Right lobe of liver (tissue), 4 donors: Measurements from ENCODE around the gene RMDN3.

Experiments used
- CTCF ChIP-seq, 4 donors: fragments of 200-600 bp in 3 of 4; fragments of 450-650 bp in 1 of 4; IDR thresholded peaks; one replicate each; pipeline versions ENCODE4 v1.5.1 to v1.8.0; 2016 to 2022; ENCODE audit warnings: antibody characterized with exemption in 4 of 4, mild to moderate bottlenecking in 2 of 4
- POLR2A ChIP-seq: fragments of 450-650 bp; IDR thresholded peaks from one replicate; pipeline ENCODE4 v1.6.1; 2017; ENCODE audit warnings: antibody characterized with exemption, mild to moderate bottlenecking
- donor health status: DM: no; HTN: no; CAD: no.
- donor health status: DM: no; HTN: no; CAD: no.
- donor health status: DM: no; HTN: yes; CAD: no.

GRCh38 chr15:40747685-40748631 lies 7.1 kb downstream of the RMDN3 start:
- no peak for TF ChIP-seq CTCF (IDR thresholded peaks at IDR 0.05)
- no peak for TF ChIP-seq POLR2A
